Heart left ventricle (tissue), 16 donors: ENCODE measurements around the gene PLCB1. TPM values are rescaled to one million over a fixed set of nuclear protein-coding genes. Genes with fewer than 3 reads are reported as not detected.
"Not testable (repeated sequence)": the region's sequence is repeated elsewhere in the genome, so short reads cannot be mapped to it uniquely, and the experiment has no call there.

ENCODE experiments used
- ATAC-seq, 4 donors: fragments of 200-7000 bp; cut with Tn5 transposase; one replicate each; pipeline ENCODE4 v1.9.1; 2020 to 2022; ENCODE audit warnings: moderate library complexity in 4 of 4, mild to moderate bottlenecking in 3 of 4, moderate number of reproducible peaks in 1 of 4
- DNase-seq, 5 donors: peaks; one replicate each; pipeline ENCODE4 v3.0.0-alpha.2; 2020
- H3K27ac ChIP-seq, 12 donors: fragments of 200-600 bp; sonication (generic) in 4 of 12; one replicate each; pipeline versions ENCODE4 v1.5.0 to v1.8.0; 2016 to 2022; ENCODE audit warnings: mild to moderate bottlenecking in 2 of 12
- H3K27me3 ChIP-seq, 9 donors: fragments of 200-600 bp; sonication (generic) in 2 of 9; one replicate each; pipeline versions ENCODE4 v1.5.1 to v1.8.0; 2016 to 2022; ENCODE audit warnings: mild to moderate bottlenecking in 3 of 9
- H3K36me3 ChIP-seq, 9 donors: fragments of 200-600 bp; sonication (generic) in 2 of 9; one replicate each; pipeline versions ENCODE4 v1.5.0 to v1.8.0; 2018 to 2022; ENCODE audit warnings: mild to moderate bottlenecking in 2 of 9
- H3K4me1 ChIP-seq, 12 donors: fragments of 200-600 bp; sonication (generic) in 4 of 12; one replicate each; pipeline versions ENCODE4 v1.5.0 to v1.8.0; 2016 to 2022; ENCODE audit warnings: mild to moderate bottlenecking in 3 of 12
- H3K4me3 ChIP-seq, 12 donors: fragments of 200-600 bp; sonication (generic) in 4 of 12; one replicate each; pipeline versions ENCODE4 v1.5.0 to v1.8.0; 2017 to 2022; ENCODE audit warnings: mild to moderate bottlenecking in 9 of 12, moderate library complexity in 4 of 12
- H3K9me3 ChIP-seq, 12 donors: fragments of 200-600 bp; sonication (generic) in 4 of 12; one replicate each; pipeline versions ENCODE4 v1.5.0 to v1.8.0; 2016 to 2022; ENCODE audit warnings: mild to moderate bottlenecking in 1 of 12
- CTCF ChIP-seq, 12 donors: fragments of 200-600 bp; sonication (generic) in 4 of 12; IDR thresholded peaks; one replicate each; pipeline versions ENCODE4 v1.5.0 to v1.8.0; 2018 to 2022; ENCODE audit warnings: antibody characterized with exemption in 12 of 12, mild to moderate bottlenecking in 5 of 12
- POLR2A ChIP-seq, 2 donors: fragments of 450-650 bp; IDR thresholded peaks; one replicate each; pipeline ENCODE4 v1.6.1; 2017; ENCODE audit warnings: antibody characterized with exemption in 2 of 2, mild to moderate bottlenecking in 2 of 2, moderate library complexity in 2 of 2
- WGBS, 4 donors: extraction: QIAGEN DNeasy Blood & Tissue Kit in 2 of 4; methylation state at CpG; one replicate each; pipeline versions ENCODE4 v1.1.5 to v1.1.7; 2013 to 2018; 5-methylcytosine and 5-hydroxymethylcytosine counted together
- intact Hi-C, 10 donors: fragments of 100-400 bp; cut with DNase I; formaldehyde crosslinking; loops; one replicate each; pipeline versions ENCODE4 v1.11.1 to v1.14.2; 2022
- polyA plus RNA-seq, 2 donors: library from polyadenylated mRNA; stranded (reverse); fragments of 200-250 nt; gene quantifications; one replicate each; pipeline ENCODE4 v1.2.3, GENCODE V29; 2013
- total RNA-seq, 9 donors: library from RNA; depleted of rRNA in 2 of 9; stranded (reverse); fragments of >200 nt in 2 of 9; fragmentation: NEBNext Ultra II Directional in 3 of 9; extraction: Animal tissue kit (Norgen Biotek cat#: 25700) in 3 of 9; gene quantifications; one replicate each; pipeline versions ENCODE4 v1.1.0 to v1.2.4, GENCODE V29; 2016 to 2023
- donor health status: ischemic (EF 13 %, LVEDD 7.1; RV severe dilation, severe dysfunction).
- donor health status: healthy with polysubstance abuse.
- donor health status: DM: no; HTN: yes; CAD: no.
- donor health status: DM: no; HTN: no; CAD: no.
- donor health status: ischemic (EF 25% LVEDD 6.9; RV normal size, moderate dysfunction).
- donor health status: ischemic (EF 25% LVEDD 5.7; RV mildly dilated, moderate dysfunction).
- donor health status: healthy.
- donor health status: DM: yes; HTN: yes; CAD: no.
- donor health status: ischemic (EF 35%, LVEDD 5.7; RV mildly dilated, moderate dysfunction).
- donor health status: nonischemic (EF 11% LVEDD 7.7; RV severe dilation, severe dysfunction).
- donor health status: DM: yes; HTN: yes; CAD: no.
- donor health status: PGD.
- donor health status: ischemic (EF 29% LVEDD 5.4; RV normal size, mild dysfunction).
- donor health status: nonischemic (EF 23%, LVEDD 6.1; RV moderate dilation, normal function).

Gene PLCB1
- total and polyA plus RNA-seq, 11 donors = 2.5 to 12.1 (median 7.4) TPM

GRCh38 chr20:8640461-8640860 lies 508.4 kb downstream of the PLCB1 start:
- TF ChIP-seq CTCF (IDR thresholded peaks at IDR 0.05) (no peak), POLR2A (IDR thresholded peaks at IDR 0.05) (no peak)
- Histone ChIP-seq H3K36me3 (no peaks in the 10 kb centered on the region), H3K4me1 (peaks cover 0 to 14% (median 3%) of the 10 kb centered on the region in 12 donors), H3K27ac (no peak overlapping the region), H3K9me3 (no peaks in the 10 kb centered on the region), H3K4me3 (no peak overlapping the region), H3K27me3 (no peaks in the 10 kb centered on the region)
- ATAC-seq = no peak
- intact Hi-C loops = no loop called here
- DNase-seq = no peak
- WGBS, 4 donors = 69 to 77% (median 72%) methylated on average over 4 of the region's 4 CpGs

- intact Hi-C loops = no loop called here
- H3K27me3 ChIP-seq = no peaks in the 10 kb centered on the region
- H3K27ac ChIP-seq = no peak overlapping the region
- H3K4me3 ChIP-seq = no peak overlapping the region
- H3K9me3 ChIP-seq = no peaks in the 10 kb centered on the region
- no peaks in the 10 kb centered on the region for H3K36me3 ChIP-seq
- TF ChIP-seq CTCF (IDR thresholded peaks at IDR 0.05) (no peak), POLR2A (IDR thresholded peaks at IDR 0.05) (no peak)
- H3K4me1 ChIP-seq = peaks cover 0 to 30% (median 20%) of the 10 kb centered on the region in 12 donors
- DNase-seq (no peak), ATAC-seq (no peak)
- WGBS, 4 donors = 88 to 99% (median 95%) methylated on average over 1 of the region's 1 CpG
Observed at GRCh38 chr20:8642247-8642646, 510.2 kb downstream of the PLCB1 start.

- H3K4me3 ChIP-seq, ATAC-seq, H3K9me3 ChIP-seq, intact Hi-C loops, H3K27ac ChIP-seq, H3K36me3 ChIP-seq, H3K27me3 ChIP-seq, DNase-seq: not testable (repeated sequence)
- WGBS, 4 donors = 96 to 100% (median 97%) methylated on average over 1 to 14 of the region's 30 CpGs
- H3K4me1 ChIP-seq = peaks cover 0 to 46% (median 30%) of the 10 kb centered on the region in 12 donors
Observed at GRCh38 chr20:8644468-8644867, 512.4 kb downstream of the PLCB1 start.

- Histone ChIP-seq H3K27me3 (no peaks in the 10 kb centered on the region), H3K4me3 (no peak overlapping the region), H3K27ac (peak overlapping the region in 9 of 12 donors; percentile 1 to 73 (median 62)), H3K36me3 (no peaks in the 10 kb centered on the region), H3K4me1 (peaks cover 0 to 42% (median 30%) of the 10 kb centered on the region in 12 donors), H3K9me3 (no peaks in the 10 kb centered on the region)
- ATAC-seq = no peak
- no peak for DNase-seq
- 83 to 94% (median 85%) methylated on average over 1 of the region's 1 CpG for WGBS, 4 donors
- no peak for TF ChIP-seq CTCF (IDR thresholded peaks at IDR 0.05)
- TF ChIP-seq POLR2A (IDR thresholded peaks at IDR 0.05) = no peak
- intact Hi-C loops = loop anchor here in 2 of 10 donors (5.0 kb wide), 1 partner anchor 98 kb away; no protein-coding TSS in a partner anchor
Observed at GRCh38 chr20:8645326-8645725, 513.3 kb downstream of the PLCB1 start.

GRCh38 chr20:8646033-8646441 lies 514.0 kb downstream of the PLCB1 start:
- Histone ChIP-seq H3K4me1 (peaks cover 0 to 44% (median 29%) of the 10 kb centered on the region in 12 donors), H3K36me3 (no peaks in the 10 kb centered on the region), H3K27ac (peak overlapping the region in 11 of 12 donors; percentile 39 to 77 (median 65)), H3K27me3 (no peaks in the 10 kb centered on the region), H3K9me3 (no peaks in the 10 kb centered on the region), H3K4me3 (no peak overlapping the region)
- peak in 3 of 4 donors; percentile 34 to 68 (median 53) for ATAC-seq
- 36 to 56% (median 43%) methylated on average over 4 of the region's 4 CpGs for WGBS, 4 donors
- DNase-seq = no peak
- intact Hi-C loops = loop anchor here in 2 of 10 donors (5.0 kb wide), 1 partner anchor 99 kb away; no protein-coding TSS in a partner anchor
- TF ChIP-seq POLR2A (IDR thresholded peaks at IDR 0.05) (no peak), CTCF (IDR thresholded peaks at IDR 0.05) (no peak)
